ENCODE measurements around the gene WDFY3. TPM values are rescaled to one million over a fixed set of nuclear protein-coding genes. Genes with fewer than 3 reads are reported as not detected.

Gene WDFY3
- total RNA-seq, 1 donor from 2014 or later: 55.8 TPM

- peaks cover 51% of the 10 kb centered on the region for H3K36me3 Mint-ChIP-seq
- H3K9me3 Mint-ChIP-seq: no peaks in the 10 kb centered on the region
- Histone ChIP-seq H3K9me3 (ENCODE audit: low read depth) (no peaks in the 10 kb centered on the region), H3K4me1 (peaks cover 19% of the 10 kb centered on the region), H3K9ac (no peak overlapping the region), H3K36me3 (peaks cover 5% of the 10 kb centered on the region), H3F3A (ENCODE audit: low read depth) (no peaks in the 10 kb centered on the region), H2AFZ (replicated peaks) (no peak overlapping the region), H4K20me1 (ENCODE audit: low read depth) (peaks cover 9% of the 10 kb centered on the region), H3K4me3 (no peak overlapping the region), H3K4me2 (no peak overlapping the region), H3K79me2 (ENCODE audit: low read depth) (no peaks in the 10 kb centered on the region), H3K27ac (no peak overlapping the region), H3K27me3 (no peaks in the 10 kb centered on the region)
- no peak for DNase-seq (ENCODE audit: low spot score)
- no peak for TF ChIP-seq EZH2phosphoT487 (IDR thresholded peaks at IDR 0.05)
- TF ChIP-seq CTCF (IDR thresholded peaks at IDR 0.05): no peak
- no peak for TF ChIP-seq EZH2 (IDR thresholded peaks at IDR 0.05)
- H3K4me1 Mint-ChIP-seq: peaks cover 30% of the 10 kb centered on the region
- peak overlapping the region; percentile 4 for H3K27ac Mint-ChIP-seq
- H3K4me3 Mint-ChIP-seq: no peak overlapping the region
- peaks cover 3% of the 10 kb centered on the region for H3K27me3 Mint-ChIP-seq (ENCODE audit: insufficient read depth, low read depth)
Observed at GRCh38 chr4:84680956-84681355, 285.5 kb downstream of the WDFY3 start.

- Histone ChIP-seq H3K4me2 (no peak overlapping the region), H3K4me3 (no peak overlapping the region), H3K9ac (no peak overlapping the region), H3K27ac (no peak overlapping the region), H3F3A (ENCODE audit: low read depth) (no peaks in the 10 kb centered on the region), H3K79me2 (ENCODE audit: low read depth) (no peaks in the 10 kb centered on the region), H4K20me1 (ENCODE audit: low read depth) (peaks cover 9% of the 10 kb centered on the region), H2AFZ (replicated peaks) (no peak overlapping the region), H3K9me3 (ENCODE audit: low read depth) (no peaks in the 10 kb centered on the region), H3K36me3 (peaks cover 5% of the 10 kb centered on the region), H3K27me3 (no peaks in the 10 kb centered on the region), H3K4me1 (peaks cover 19% of the 10 kb centered on the region)
- DNase-seq (ENCODE audit: low spot score): no peak
- TF ChIP-seq EZH2 (IDR thresholded peaks at IDR 0.05) (no peak), EZH2phosphoT487 (IDR thresholded peaks at IDR 0.05) (no peak), CTCF (IDR thresholded peaks at IDR 0.05) (no peak)
- Mint-ChIP-seq H3K27me3 (ENCODE audit: insufficient read depth, low read depth) (peaks cover 3% of the 10 kb centered on the region), H3K36me3 (peaks cover 43% of the 10 kb centered on the region), H3K4me1 (peaks cover 28% of the 10 kb centered on the region), H3K9me3 (no peaks in the 10 kb centered on the region), H3K27ac (no peak overlapping the region), H3K4me3 (no peak overlapping the region)
Observed at GRCh38 chr4:84678976-84679744, 287.3 kb downstream of the WDFY3 start.

- no peak overlapping the region for H3K4me3 ChIP-seq
- no peak overlapping the region for H3K27ac ChIP-seq
- H3K27me3 ChIP-seq: no peaks in the 10 kb centered on the region
- no peak overlapping the region for H3K4me2 ChIP-seq
- H4K20me1 ChIP-seq (ENCODE audit: low read depth): peaks cover 9% of the 10 kb centered on the region
- no peaks in the 10 kb centered on the region for H3K9me3 ChIP-seq (ENCODE audit: low read depth)
- peaks cover 19% of the 10 kb centered on the region for H3K4me1 ChIP-seq
- Mint-ChIP-seq H3K36me3 (peaks cover 38% of the 10 kb centered on the region), H3K9me3 (no peaks in the 10 kb centered on the region), H3K4me1 (peaks cover 21% of the 10 kb centered on the region), H3K27ac (no peak overlapping the region), H3K27me3 (ENCODE audit: insufficient read depth, low read depth) (peaks cover 3% of the 10 kb centered on the region), H3K4me3 (no peak overlapping the region)
- TF ChIP-seq EZH2 (IDR thresholded peaks at IDR 0.05): no peak
- TF ChIP-seq EZH2phosphoT487 (IDR thresholded peaks at IDR 0.05): no peak
- no peak overlapping the region for H2AFZ ChIP-seq (replicated peaks)
- no peaks in the 10 kb centered on the region for H3K79me2 ChIP-seq (ENCODE audit: low read depth)
- no peaks in the 10 kb centered on the region for H3F3A ChIP-seq (ENCODE audit: low read depth)
- peaks cover 5% of the 10 kb centered on the region for H3K36me3 ChIP-seq
- H3K9ac ChIP-seq: no peak overlapping the region
- DNase-seq (ENCODE audit: low spot score): no peak
Observed at GRCh38 chr4:84677995-84678394, 288.5 kb downstream of the WDFY3 start.

GRCh38 chr4:84677093-84677492, 289.4 kb downstream of the WDFY3 start:
- Histone ChIP-seq H3K4me3 (no peak overlapping the region), H2AFZ (replicated peaks) (no peak overlapping the region), H3K36me3 (peaks cover 9% of the 10 kb centered on the region), H3K9ac (no peak overlapping the region), H3K27me3 (no peaks in the 10 kb centered on the region), H3K4me2 (no peak overlapping the region), H3K9me3 (ENCODE audit: low read depth) (no peaks in the 10 kb centered on the region), H4K20me1 (ENCODE audit: low read depth) (peaks cover 8% of the 10 kb centered on the region), H3K27ac (no peak overlapping the region), H3K4me1 (peaks cover 11% of the 10 kb centered on the region), H3F3A (ENCODE audit: low read depth) (no peaks in the 10 kb centered on the region), H3K79me2 (ENCODE audit: low read depth) (no peaks in the 10 kb centered on the region)
- H3K27ac Mint-ChIP-seq: no peak overlapping the region
- H3K4me1 Mint-ChIP-seq: peaks cover 13% of the 10 kb centered on the region
- peaks cover 44% of the 10 kb centered on the region for H3K36me3 Mint-ChIP-seq
- DNase-seq (ENCODE audit: low spot score): no peak
- TF ChIP-seq EZH2phosphoT487 (IDR thresholded peaks at IDR 0.05) (no peak), CTCF (IDR thresholded peaks at IDR 0.05) (no peak), EZH2 (IDR thresholded peaks at IDR 0.05) (no peak)
- H3K4me3 Mint-ChIP-seq: no peak overlapping the region
- peaks cover 3% of the 10 kb centered on the region for H3K27me3 Mint-ChIP-seq (ENCODE audit: insufficient read depth, low read depth)
- H3K9me3 Mint-ChIP-seq: no peaks in the 10 kb centered on the region
